Mesothelial cell of epicardium (in vitro differentiated cells): ENCODE results near the gene CFAP210. TPM values are rescaled to one million over a fixed set of nuclear protein-coding genes. Genes with fewer than 3 reads are reported as not detected.
"Not testable (repeated sequence)": the region's sequence is repeated elsewhere in the genome, so short reads cannot be mapped to it uniquely, and the experiment has no call there.

ENCODE experiments used
- DNase-seq, 2 experiments: peaks; one replicate each; pipeline ENCODE4 v3.0.0; 2021; ENCODE audit warnings: low spot score in 2 of 2; ENCODE audit not compliant: unreplicated experiment in 2 of 2
- H3K27ac Mint-ChIP-seq: 2 replicates; pipeline ENCODE4 v1.8.0; 2021; ENCODE audit warnings: mixed read lengths
- H3K27me3 Mint-ChIP-seq: 2 replicates; pipeline ENCODE4 v1.8.0; 2021; ENCODE audit warnings: low read depth, mixed read lengths
- H3K36me3 Mint-ChIP-seq: 2 replicates; pipeline ENCODE4 v1.8.0; 2021; ENCODE audit warnings: mixed read lengths
- H3K4me1 Mint-ChIP-seq: 2 replicates; pipeline ENCODE4 v1.8.0; 2021; ENCODE audit warnings: mixed read lengths
- H3K4me3 Mint-ChIP-seq: 2 replicates; pipeline ENCODE4 v1.8.0; 2021; ENCODE audit warnings: mild to moderate bottlenecking, moderate library complexity, mixed read lengths
- H3K9me3 Mint-ChIP-seq: 2 replicates; pipeline ENCODE4 v1.8.0; 2021; ENCODE audit warnings: mixed read lengths
- CTCF ChIP-seq: fragments of 200-600 bp; sonication (generic); IDR thresholded peaks from one replicate; pipeline ENCODE4 v1.5.0; 2021; ENCODE audit warnings: antibody characterized with exemption; ENCODE audit not compliant: unreplicated experiment
- total RNA-seq: library from RNA; stranded (reverse); gene quantifications from 3 replicates; pipeline ENCODE4 v1.2.1, GENCODE V29; 2021

The CFAP210 gene
- total RNA-seq, 1 donor from 2014 or later, result 0.58 TPM

- no peak for TF ChIP-seq CTCF
- Mint-ChIP-seq H3K36me3 (peaks cover 4% of the 10 kb centered on the region), H3K27me3 (peaks cover 11% of the 10 kb centered on the region), H3K27ac (no peak overlapping the region), H3K4me1 (peaks cover 14% of the 10 kb centered on the region), H3K9me3 (peaks cover 23% of the 10 kb centered on the region), H3K4me3 (no peak overlapping the region)
- no peak for DNase-seq
Measured at GRCh38 chr2:169692718-169693117, 1.5 kb downstream of the CFAP210 start.

- TF ChIP-seq CTCF, result no peak
- Mint-ChIP-seq H3K9me3 (peaks cover 26% of the 10 kb centered on the region), H3K27ac (no peak overlapping the region), H3K36me3 (peaks cover 6% of the 10 kb centered on the region), H3K4me1 (peaks cover 14% of the 10 kb centered on the region), H3K4me3 (no peak overlapping the region), H3K27me3 (peaks cover 11% of the 10 kb centered on the region)
- DNase-seq, result no peak
Measured at GRCh38 chr2:169690958-169691357, 3.2 kb downstream of the CFAP210 start.

- Mint-ChIP-seq H3K27me3 (peaks cover 11% of the 10 kb centered on the region), H3K9me3 (peaks cover 26% of the 10 kb centered on the region)
- H3K4me1 Mint-ChIP-seq, H3K36me3 Mint-ChIP-seq, H3K4me3 Mint-ChIP-seq, H3K27ac Mint-ChIP-seq, DNase-seq: not testable (repeated sequence)
Measured at GRCh38 chr2:169687943-169688342, 6.3 kb downstream of the CFAP210 start.

GRCh38 chr2:169686825-169687224 lies 7.4 kb downstream of the CFAP210 start:
- not testable (repeated sequence) for H3K27ac Mint-ChIP-seq, H3K4me3 Mint-ChIP-seq, DNase-seq, H3K27me3 Mint-ChIP-seq, H3K36me3 Mint-ChIP-seq, H3K4me1 Mint-ChIP-seq
- peaks cover 26% of the 10 kb centered on the region for H3K9me3 Mint-ChIP-seq

GRCh38 chr2:169684712-169685111 lies 9.5 kb downstream of the CFAP210 start:
- not testable (repeated sequence) for H3K4me1 Mint-ChIP-seq

GRCh38 chr2:169684135-169684565 lies 10.1 kb downstream of the CFAP210 start:
- Mint-ChIP-seq H3K4me3 (no peak overlapping the region), H3K4me1 (no peaks in the 10 kb centered on the region), H3K9me3 (peaks cover 21% of the 10 kb centered on the region), H3K36me3 (peaks cover 7% of the 10 kb centered on the region), H3K27ac (no peak overlapping the region), H3K27me3 (peaks cover 2% of the 10 kb centered on the region)
- DNase-seq, result no peak
- no peak for TF ChIP-seq CTCF

More at GRCh38 chr2:169684712-169685111, 9.5 kb downstream of the CFAP210 start:
- not testable (repeated sequence) for H3K4me3 Mint-ChIP-seq, DNase-seq, H3K36me3 Mint-ChIP-seq, H3K27ac Mint-ChIP-seq, H3K27me3 Mint-ChIP-seq
- H3K9me3 Mint-ChIP-seq, result peaks cover 25% of the 10 kb centered on the region

- Mint-ChIP-seq H3K4me1 (no peaks in the 10 kb centered on the region), H3K36me3 (peaks cover 7% of the 10 kb centered on the region), H3K27me3 (peaks cover 2% of the 10 kb centered on the region), H3K4me3 (no peak overlapping the region), H3K27ac (no peak overlapping the region), H3K9me3 (peaks cover 18% of the 10 kb centered on the region)
- DNase-seq, result no peak
- no peak for TF ChIP-seq CTCF
Measured at GRCh38 chr2:169683425-169684134, 10.6 kb downstream of the CFAP210 start.
